Astrocyte (in vitro differentiated cells and primary cell): Measurements from ENCODE around the gene ASXL1. TPM values are rescaled to one million over a fixed set of nuclear protein-coding genes. Genes with fewer than 3 reads are reported as not detected.

Experiments
- DNase-seq: peaks from one replicate; pipeline ENCODE4 v3.0.0-alpha.2; 2010; ENCODE audit warnings: low read depth
- FAIRE-seq: peaks from 2 replicates; lab custom pipeline; 2011; peaks lifted over from hg19 to GRCh38; lab: Jason Lieb, UNC
- H2AFZ ChIP-seq: 2 replicates; pipeline ENCODE4 v1.6.0; 2012; ENCODE audit warnings: low read depth, low read length, inconsistent platforms
- H3K27ac ChIP-seq: 2 replicates; pipeline ENCODE4 v1.5.1; 2011; ENCODE audit warnings: low read depth, low read length, inconsistent platforms
- H3K27me3 ChIP-seq: 2 replicates; pipeline ENCODE4 v1.6.0; 2011; ENCODE audit warnings: low read length, inconsistent platforms; ENCODE audit not compliant: insufficient read depth
- H3K36me3 ChIP-seq: 2 replicates; pipeline ENCODE4 v1.5.1; 2011; ENCODE audit warnings: low read length, inconsistent platforms; ENCODE audit not compliant: insufficient read depth
- H3K4me1 ChIP-seq: 2 replicates; pipeline ENCODE4 v1.5.1; 2011; ENCODE audit warnings: low read length, inconsistent platforms; ENCODE audit not compliant: insufficient read depth
- H3K4me2 ChIP-seq: 2 replicates; pipeline ENCODE4 v1.6.0; 2012; ENCODE audit warnings: low read length, inconsistent platforms
- H3K4me3 ChIP-seq: 2 replicates; pipeline ENCODE4 v1.5.1; 2011; ENCODE audit warnings: low read depth, mild to moderate bottlenecking, low read length, inconsistent platforms; ENCODE audit not compliant: insufficient read depth
- H3K79me2 ChIP-seq: 2 replicates; pipeline ENCODE4 v1.6.0; 2012; ENCODE audit warnings: mild to moderate bottlenecking, low read length, inconsistent platforms; ENCODE audit not compliant: insufficient read depth
- H3K9ac ChIP-seq: 2 replicates; pipeline ENCODE4 v1.6.0; 2012; ENCODE audit warnings: mild to moderate bottlenecking, low read length, inconsistent platforms
- H3K9me3 ChIP-seq: 2 replicates; pipeline ENCODE4 v1.5.1; 2012; ENCODE audit warnings: low read depth, mild to moderate bottlenecking, low read length, inconsistent platforms; ENCODE audit not compliant: insufficient read depth
- H4K20me1 ChIP-seq: 2 replicates; pipeline ENCODE4 v1.6.0; 2012; ENCODE audit warnings: low read length, inconsistent platforms; ENCODE audit not compliant: insufficient read depth
- H3K27ac Mint-ChIP-seq: one replicate; pipeline ENCODE4 v1.8.0; 2021; ENCODE audit warnings: mild to moderate bottlenecking, mixed read lengths; ENCODE audit not compliant: unreplicated experiment
- H3K27me3 Mint-ChIP-seq: one replicate; pipeline ENCODE4 v1.8.0; 2021; ENCODE audit warnings: low read depth, mixed read lengths; ENCODE audit not compliant: unreplicated experiment
- H3K36me3 Mint-ChIP-seq: one replicate; pipeline ENCODE4 v1.8.0; 2021; ENCODE audit warnings: low read depth, mixed read lengths; ENCODE audit not compliant: unreplicated experiment
- H3K4me1 Mint-ChIP-seq: one replicate; pipeline ENCODE4 v1.8.0; 2021; ENCODE audit warnings: low read depth, mixed read lengths; ENCODE audit not compliant: unreplicated experiment
- H3K4me3 Mint-ChIP-seq: one replicate; pipeline ENCODE4 v1.8.0; 2021; ENCODE audit warnings: mild to moderate bottlenecking, moderate library complexity, mixed read lengths; ENCODE audit not compliant: unreplicated experiment
- H3K9me3 Mint-ChIP-seq: one replicate; pipeline ENCODE4 v1.8.0; 2021; ENCODE audit warnings: mild to moderate bottlenecking, mixed read lengths; ENCODE audit not compliant: unreplicated experiment
- EZH2 ChIP-seq: IDR thresholded peaks from 2 replicates; pipeline ENCODE4 v1.6.1; 2012; ENCODE audit warnings: mild to moderate bottlenecking, low read length, inconsistent platforms; ENCODE audit not compliant: insufficient read depth
- total RNA-seq: library from RNA; stranded (reverse); gene quantifications from 2 replicates; pipeline ENCODE4 v1.2.1, GENCODE V29; 2021
- TF ChIP-seq, protein P1 (sequence below): IDR thresholded peaks from 2 replicates; pipeline ENCODE4 v1.5.1; 2011; ENCODE audit warnings: low read depth, mild to moderate bottlenecking, inconsistent platforms, low read length, moderate library complexity; ENCODE audit not compliant: insufficient read depth

ASXL1 gene
- total RNA-seq, 1 donor from 2014 or later, result 62.4 TPM

DNA sequence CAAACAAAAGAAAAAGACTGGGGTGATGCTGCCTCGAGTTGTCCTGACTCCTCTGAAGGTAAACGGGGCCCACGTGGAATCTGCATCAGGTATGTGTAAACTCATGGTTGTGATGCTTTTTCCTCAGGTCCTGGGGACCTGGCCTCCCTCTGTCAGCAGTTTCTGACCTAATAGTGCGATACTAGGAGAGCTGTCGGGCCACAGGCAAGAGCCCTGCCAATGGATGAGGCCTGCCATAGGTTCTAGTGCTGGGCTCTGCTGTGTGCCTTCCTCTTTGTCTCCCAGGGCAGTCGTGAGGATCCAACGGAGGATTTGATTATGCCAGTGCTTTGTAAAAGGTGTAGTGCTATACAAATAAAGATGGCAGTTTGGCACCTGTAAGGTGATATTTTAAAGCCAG, 71.2 kb downstream of the ASXL1 start:
- no peak overlapping the region for H2AFZ ChIP-seq
- H3K4me1 ChIP-seq, result no peaks in the 10 kb centered on the region
- no peak overlapping the region for H3K4me3 Mint-ChIP-seq
- H3K27ac ChIP-seq, result no peak overlapping the region
- no peak overlapping the region for H3K27ac Mint-ChIP-seq
- TF ChIP-seq, protein P1, sequence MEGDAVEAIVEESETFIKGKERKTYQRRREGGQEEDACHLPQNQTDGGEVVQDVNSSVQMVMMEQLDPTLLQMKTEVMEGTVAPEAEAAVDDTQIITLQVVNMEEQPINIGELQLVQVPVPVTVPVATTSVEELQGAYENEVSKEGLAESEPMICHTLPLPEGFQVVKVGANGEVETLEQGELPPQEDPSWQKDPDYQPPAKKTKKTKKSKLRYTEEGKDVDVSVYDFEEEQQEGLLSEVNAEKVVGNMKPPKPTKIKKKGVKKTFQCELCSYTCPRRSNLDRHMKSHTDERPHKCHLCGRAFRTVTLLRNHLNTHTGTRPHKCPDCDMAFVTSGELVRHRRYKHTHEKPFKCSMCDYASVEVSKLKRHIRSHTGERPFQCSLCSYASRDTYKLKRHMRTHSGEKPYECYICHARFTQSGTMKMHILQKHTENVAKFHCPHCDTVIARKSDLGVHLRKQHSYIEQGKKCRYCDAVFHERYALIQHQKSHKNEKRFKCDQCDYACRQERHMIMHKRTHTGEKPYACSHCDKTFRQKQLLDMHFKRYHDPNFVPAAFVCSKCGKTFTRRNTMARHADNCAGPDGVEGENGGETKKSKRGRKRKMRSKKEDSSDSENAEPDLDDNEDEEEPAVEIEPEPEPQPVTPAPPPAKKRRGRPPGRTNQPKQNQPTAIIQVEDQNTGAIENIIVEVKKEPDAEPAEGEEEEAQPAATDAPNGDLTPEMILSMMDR, result no peak
- no peak for TF ChIP-seq EZH2
- peaks cover 53% of the 10 kb centered on the region for H3K36me3 ChIP-seq
- peaks cover 32% of the 10 kb centered on the region for H3K79me2 ChIP-seq
- no peaks in the 10 kb centered on the region for H3K27me3 ChIP-seq
- H3K9me3 ChIP-seq, result no peaks in the 10 kb centered on the region
- H3K27me3 Mint-ChIP-seq, result no peaks in the 10 kb centered on the region
- H3K4me1 Mint-ChIP-seq, result no peaks in the 10 kb centered on the region
- no peak for DNase-seq
- peaks cover 30% of the 10 kb centered on the region for H3K36me3 Mint-ChIP-seq
- no peak overlapping the region for H3K9ac ChIP-seq
- no peak overlapping the region for H3K4me2 ChIP-seq
- no peak for FAIRE-seq
- H4K20me1 ChIP-seq, result peaks cover 64% of the 10 kb centered on the region
- no peaks in the 10 kb centered on the region for H3K9me3 Mint-ChIP-seq
- H3K4me3 ChIP-seq, result no peak overlapping the region

- Histone ChIP-seq H3K4me3 (no peak overlapping the region), H3K4me1 (no peaks in the 10 kb centered on the region), H3K9me3 (no peaks in the 10 kb centered on the region), H2AFZ (no peak overlapping the region), H3K27ac (no peak overlapping the region), H3K79me2 (peaks cover 32% of the 10 kb centered on the region), H3K36me3 (peaks cover 56% of the 10 kb centered on the region), H4K20me1 (peaks cover 61% of the 10 kb centered on the region), H3K27me3 (no peaks in the 10 kb centered on the region), H3K9ac (no peak overlapping the region), H3K4me2 (no peak overlapping the region)
- H3K27me3 Mint-ChIP-seq, result no peaks in the 10 kb centered on the region
- FAIRE-seq, result no peak
- H3K4me3 Mint-ChIP-seq, result no peak overlapping the region
- H3K9me3 Mint-ChIP-seq, result no peaks in the 10 kb centered on the region
- no peak overlapping the region for H3K27ac Mint-ChIP-seq
- TF ChIP-seq, protein P1, result no peak
- no peak for TF ChIP-seq EZH2
- no peaks in the 10 kb centered on the region for H3K4me1 Mint-ChIP-seq
- H3K36me3 Mint-ChIP-seq, result peaks cover 31% of the 10 kb centered on the region
- DNase-seq, result no peak
Observed at GRCh38 chr20:32429745-32430360, 71.7 kb downstream of the ASXL1 start.

DNA sequence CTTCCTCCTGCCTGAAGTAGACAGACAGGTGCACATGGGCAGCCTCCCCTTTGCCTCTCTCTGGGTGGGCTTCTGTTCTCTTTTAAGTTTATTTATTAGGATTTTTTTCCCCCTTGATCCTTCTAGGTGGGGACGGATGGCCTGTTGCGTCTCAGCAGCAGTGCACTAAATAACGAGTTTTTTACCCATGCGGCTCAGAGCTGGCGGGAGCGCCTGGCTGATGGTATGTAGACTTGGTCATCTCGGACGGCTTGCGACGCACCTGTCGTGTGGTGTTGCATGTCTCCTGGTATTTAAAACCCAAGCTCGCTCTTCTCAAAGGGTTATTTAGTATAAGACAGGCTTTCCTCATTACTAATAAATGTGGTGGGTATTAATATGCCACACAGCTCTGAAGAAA, 73.3 kb downstream of the ASXL1 start:
- Histone ChIP-seq H2AFZ (no peak overlapping the region), H3K27ac (no peak overlapping the region), H3K4me3 (no peak overlapping the region), H3K27me3 (no peaks in the 10 kb centered on the region), H3K9ac (no peak overlapping the region), H3K36me3 (peaks cover 71% of the 10 kb centered on the region), H3K4me1 (no peaks in the 10 kb centered on the region), H3K9me3 (no peaks in the 10 kb centered on the region), H3K4me2 (no peak overlapping the region), H4K20me1 (peaks cover 62% of the 10 kb centered on the region), H3K79me2 (peaks cover 33% of the 10 kb centered on the region)
- FAIRE-seq (no peak), DNase-seq (no peak)
- peaks cover 45% of the 10 kb centered on the region for H3K36me3 Mint-ChIP-seq
- no peaks in the 10 kb centered on the region for H3K4me1 Mint-ChIP-seq
- H3K4me3 Mint-ChIP-seq, result no peak overlapping the region
- no peaks in the 10 kb centered on the region for H3K27me3 Mint-ChIP-seq
- no peaks in the 10 kb centered on the region for H3K9me3 Mint-ChIP-seq
- TF ChIP-seq, protein P1, result no peak
- TF ChIP-seq EZH2, result no peak
- H3K27ac Mint-ChIP-seq, result no peak overlapping the region
